Mesenchymal stem cell (in vitro differentiated cells and primary cell): ENCODE measurements around the gene FAHD2A.
"Not testable (repeated sequence)": the region's sequence is repeated elsewhere in the genome, so short reads cannot be mapped to it uniquely, and the experiment has no call there.

Experiments used
- DNase-seq: peaks from one replicate; pipeline ENCODE4 v3.0.0-alpha.2; 2013
- H2AFZ ChIP-seq: one replicate; pipeline ENCODE4 v1.6.1; 2013; ENCODE audit warnings: low read depth, mild to moderate bottlenecking, control low read depth, inconsistent platforms, low read length, moderate library complexity
- H2AK5ac ChIP-seq: 2 replicates; pipeline ENCODE4 v1.6.1; 2013; ENCODE audit warnings: low read length, moderate library complexity, mild to moderate bottlenecking, inconsistent platforms; ENCODE audit not compliant: severe bottlenecking
- H2BK120ac ChIP-seq: one replicate; pipeline ENCODE4 v1.6.1; 2013; ENCODE audit warnings: low read depth, mild to moderate bottlenecking, inconsistent platforms, low read length, moderate library complexity
- H2BK12ac ChIP-seq, 2 experiments: one replicate each; pipeline ENCODE4 v1.6.1; 2013; ENCODE audit warnings: inconsistent platforms in 2 of 2, low read length in 2 of 2, mild to moderate bottlenecking in 2 of 2, moderate library complexity in 2 of 2, control low read depth in 1 of 2
- H2BK15ac ChIP-seq: one replicate; pipeline ENCODE4 v1.6.1; 2013; ENCODE audit warnings: mild to moderate bottlenecking, low read depth, inconsistent platforms; ENCODE audit not compliant: poor library complexity, severe bottlenecking
- H2BK5ac ChIP-seq: 2 replicates; pipeline ENCODE4 v1.6.1; 2013; ENCODE audit warnings: low read depth, mild to moderate bottlenecking, low read length, control low read depth, inconsistent platforms; ENCODE audit not compliant: poor library complexity, severe bottlenecking
- H3K14ac ChIP-seq, 2 experiments: one replicate each; pipeline ENCODE4 v1.6.1; 2013; ENCODE audit warnings: inconsistent platforms in 2 of 2, low read length in 2 of 2, control low read depth in 1 of 2, mild to moderate bottlenecking in 1 of 2, moderate library complexity in 1 of 2
- H3K18ac ChIP-seq, 2 experiments: one replicate each; pipeline ENCODE4 v1.6.1; 2013; ENCODE audit warnings: inconsistent platforms in 2 of 2, low read length in 2 of 2, control low read depth in 1 of 2, low read depth in 1 of 2, mild to moderate bottlenecking in 1 of 2
- H3K23ac ChIP-seq, 2 experiments: one replicate each; pipeline ENCODE4 v1.6.1; 2013; ENCODE audit warnings: inconsistent platforms in 2 of 2, low read length in 2 of 2, mild to moderate bottlenecking in 2 of 2, moderate library complexity in 2 of 2, control low read depth in 1 of 2
- H3K27ac ChIP-seq: 2 replicates; pipeline ENCODE4 v1.5.1; 2013; ENCODE audit warnings: mild to moderate bottlenecking, moderate library complexity, low read length, control low read depth, inconsistent platforms; ENCODE audit not compliant: poor library complexity, severe bottlenecking
- H3K27me3 ChIP-seq, 2 experiments: 2 replicates each; pipeline versions ENCODE4 v1.6.1 to v1.7.0; 2013; ENCODE audit warnings: low read length in 2 of 2, mild to moderate bottlenecking in 2 of 2, moderate library complexity in 2 of 2, control low read depth in 1 of 2, inconsistent platforms in 1 of 2; ENCODE audit not compliant: control insufficient read depth in 1 of 2, insufficient read depth in 1 of 2
- H3K36me3 ChIP-seq, 2 experiments: 2 replicates each; pipeline versions ENCODE4 v1.6.1 to v1.7.0; 2013; ENCODE audit warnings: low read length in 2 of 2, control low read depth in 1 of 2, inconsistent platforms in 1 of 2, low read depth in 1 of 2, mild to moderate bottlenecking in 1 of 2; ENCODE audit not compliant: insufficient read depth in 2 of 2, control insufficient read depth in 1 of 2
- H3K4ac ChIP-seq, 2 experiments: one replicate each; pipeline ENCODE4 v1.6.1; 2013; ENCODE audit warnings: inconsistent platforms in 2 of 2, low read length in 2 of 2, mild to moderate bottlenecking in 2 of 2, moderate library complexity in 2 of 2, control low read depth in 1 of 2, low read depth in 1 of 2
- H3K4me1 ChIP-seq: 2 replicates; pipeline ENCODE4 v1.6.1; 2013; ENCODE audit warnings: low read depth, low read length, control low read depth; ENCODE audit not compliant: control insufficient read depth, insufficient read depth
- H3K4me2 ChIP-seq: 2 replicates; pipeline ENCODE4 v1.6.1; 2013; ENCODE audit warnings: low read length, mild to moderate bottlenecking, inconsistent platforms; ENCODE audit not compliant: poor library complexity, severe bottlenecking
- H3K4me3 ChIP-seq, 2 experiments: 2 replicates each; pipeline versions ENCODE4 v1.5.1 to v1.7.0; 2013; ENCODE audit warnings: low read length in 2 of 2, mild to moderate bottlenecking in 2 of 2, control low read depth in 1 of 2, low read depth in 1 of 2; ENCODE audit not compliant: insufficient read depth in 1 of 2
- H3K79me1 ChIP-seq: replicated peaks from 2 replicates; pipeline ENCODE4 v1.6.1; 2013; ENCODE audit warnings: mild to moderate bottlenecking, control low read depth, low read length, inconsistent platforms; ENCODE audit not compliant: poor library complexity, severe bottlenecking
- H3K9ac ChIP-seq: 2 replicates; pipeline ENCODE4 v1.7.0; 2013; ENCODE audit warnings: mild to moderate bottlenecking, low read length, moderate library complexity
- H3K9me3 ChIP-seq: 2 replicates; pipeline ENCODE4 v1.7.0; 2013; ENCODE audit warnings: mild to moderate bottlenecking, low read length; ENCODE audit not compliant: control insufficient read depth
- H4K8ac ChIP-seq: one replicate; pipeline ENCODE4 v1.6.1; 2013; ENCODE audit warnings: inconsistent platforms, mild to moderate bottlenecking, low read length, moderate library complexity
- H4K91ac ChIP-seq: one replicate; pipeline ENCODE4 v1.6.1; 2013; ENCODE audit warnings: mild to moderate bottlenecking, low read length, inconsistent platforms
- whole genome bisulfite sequencing: methylation state at CpG from one replicate; pipeline ENCODE4 v1.1.7; 2013; ENCODE audit warnings: mixed read lengths; 5-methylcytosine and 5-hydroxymethylcytosine counted together

The FAHD2A gene

DNA sequence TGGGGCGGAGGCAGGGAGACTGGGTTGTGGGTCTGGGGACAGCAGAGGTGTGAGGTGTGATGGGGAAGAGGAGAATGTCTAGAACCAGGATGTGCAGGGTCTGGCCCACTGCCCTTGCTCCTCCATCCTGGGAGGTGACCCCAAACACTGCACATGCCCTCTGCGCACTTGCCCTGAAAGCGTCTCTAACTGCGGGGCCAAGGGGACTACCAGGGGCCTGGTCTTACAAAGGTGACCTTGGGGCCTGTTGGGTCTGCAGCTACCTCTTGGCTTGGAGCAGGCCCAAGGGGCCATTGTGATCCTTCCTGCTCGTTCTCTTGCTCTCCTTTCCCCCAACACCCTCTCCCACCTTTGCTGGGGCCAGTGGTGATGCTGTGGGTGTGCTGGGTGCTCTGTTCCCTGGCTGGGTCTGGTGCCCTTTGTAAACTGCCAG lies 48.0 kb upstream of the FAHD2A start:
- H2BK12ac ChIP-seq, result no peak overlapping the region
- no peak overlapping the region for H2BK15ac ChIP-seq
- H3K23ac ChIP-seq, result no peak overlapping the region
- no peak overlapping the region for H3K9ac ChIP-seq
- H3K27me3 ChIP-seq, result peaks cover 0 to 21% of the 10 kb centered on the region in 2 experiments
- no peak overlapping the region for H2BK120ac ChIP-seq
- no peak overlapping the region for H3K14ac ChIP-seq
- DNase-seq, result no peak
- H3K4me3 ChIP-seq, result no peak overlapping the region
- 82% methylated on average over 5 of the region's 5 CpGs for WGBS
- no peak overlapping the region for H4K8ac ChIP-seq
- no peak overlapping the region for H3K4me2 ChIP-seq
- peaks cover 16% of the 10 kb centered on the region for H3K4me1 ChIP-seq
- H2BK5ac ChIP-seq, result no peak overlapping the region
- H3K4ac ChIP-seq, result no peak overlapping the region
- H3K27ac ChIP-seq, result no peak overlapping the region
- peaks cover 6% of the 10 kb centered on the region for H3K9me3 ChIP-seq
- H4K91ac ChIP-seq, result no peak overlapping the region
- H3K79me1 ChIP-seq, result peaks cover 23% of the 10 kb centered on the region
- H2AK5ac ChIP-seq, result no peak overlapping the region
- peaks cover 0 to 44% of the 10 kb centered on the region in 2 experiments for H3K36me3 ChIP-seq
- no peak overlapping the region for H2AFZ ChIP-seq
- H3K18ac ChIP-seq, result no peak overlapping the region

DNA sequence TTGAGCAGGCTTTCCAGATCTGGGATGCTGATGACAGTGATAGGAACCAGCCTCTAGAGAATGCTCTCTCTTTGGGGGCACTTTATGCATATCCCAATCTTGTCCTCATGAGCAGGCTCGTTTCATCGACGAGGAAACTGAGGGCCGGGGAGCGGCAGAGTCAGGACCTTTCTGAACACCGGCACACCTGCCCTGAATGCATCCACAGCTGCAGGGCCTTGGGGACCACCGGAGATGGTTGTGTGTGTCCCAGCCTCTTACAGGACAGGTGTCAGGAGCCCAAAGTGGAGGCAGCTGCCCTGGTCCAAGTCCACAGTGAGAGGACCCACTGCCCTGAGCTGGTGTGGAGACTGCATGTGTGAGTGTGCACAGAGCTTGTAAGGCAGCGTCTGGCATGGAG lies 47.6 kb upstream of the FAHD2A start:
- no peak overlapping the region for H2BK15ac ChIP-seq
- no peak overlapping the region for H4K8ac ChIP-seq
- no peak for DNase-seq
- no peak overlapping the region for H4K91ac ChIP-seq
- H3K18ac ChIP-seq, result no peak overlapping the region
- WGBS, result 85% methylated on average over 7 of the region's 8 CpGs
- no peak overlapping the region for H2AFZ ChIP-seq
- H3K4me3 ChIP-seq, result no peak overlapping the region
- H3K9ac ChIP-seq, result no peak overlapping the region
- H3K14ac ChIP-seq, result no peak overlapping the region
- peaks cover 22% of the 10 kb centered on the region for H3K79me1 ChIP-seq
- H3K4me2 ChIP-seq, result no peak overlapping the region
- peaks cover 0 to 47% of the 10 kb centered on the region in 2 experiments for H3K36me3 ChIP-seq
- no peak overlapping the region for H2BK120ac ChIP-seq
- H3K27ac ChIP-seq, result no peak overlapping the region
- no peak overlapping the region for H3K23ac ChIP-seq
- H2AK5ac ChIP-seq, result no peak overlapping the region
- no peak overlapping the region for H2BK12ac ChIP-seq
- H3K4me1 ChIP-seq, result peaks cover 16% of the 10 kb centered on the region
- H3K4ac ChIP-seq, result no peak overlapping the region
- peaks cover 6% of the 10 kb centered on the region for H3K9me3 ChIP-seq
- H3K27me3 ChIP-seq, result peaks cover 0 to 17% of the 10 kb centered on the region in 2 experiments
- no peak overlapping the region for H2BK5ac ChIP-seq

DNA sequence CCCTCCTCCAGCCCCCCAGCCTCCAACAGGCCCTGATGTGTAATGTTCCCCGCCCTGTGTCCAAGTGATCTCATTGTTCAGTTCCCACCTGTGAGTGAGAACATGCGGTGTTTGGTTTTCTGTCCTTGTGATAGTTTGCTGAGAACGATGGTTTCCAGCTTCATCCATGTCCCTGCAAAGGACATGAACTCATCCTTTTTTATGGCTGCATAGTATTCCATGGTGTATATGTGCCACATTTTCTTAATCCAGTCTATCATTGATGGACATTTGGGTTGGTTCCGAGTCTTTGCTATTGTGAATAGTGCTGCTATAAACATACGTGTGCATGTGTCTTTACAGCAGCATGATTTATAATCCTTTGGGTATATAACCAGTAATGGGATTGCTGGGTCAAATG lies 47.0 kb upstream of the FAHD2A start:
- not testable (repeated sequence) for H4K91ac ChIP-seq, H3K14ac ChIP-seq, H3K4me2 ChIP-seq, H3K9me3 ChIP-seq, H3K9ac ChIP-seq, H3K18ac ChIP-seq, H3K4me3 ChIP-seq, H2AFZ ChIP-seq, H2BK5ac ChIP-seq, H2AK5ac ChIP-seq, H3K27ac ChIP-seq, H4K8ac ChIP-seq, H2BK12ac ChIP-seq, H3K23ac ChIP-seq, H2BK120ac ChIP-seq, H3K4ac ChIP-seq, DNase-seq, H2BK15ac ChIP-seq
- Histone ChIP-seq H3K79me1 (peaks cover 18% of the 10 kb centered on the region), H3K4me1 (peaks cover 15% of the 10 kb centered on the region), H3K27me3 (peaks cover 0 to 17% of the 10 kb centered on the region in 2 experiments), H3K36me3 (peaks cover 0 to 44% of the 10 kb centered on the region in 2 experiments)
- WGBS, result 71% methylated on average over 1 of the region's 5 CpGs

DNA sequence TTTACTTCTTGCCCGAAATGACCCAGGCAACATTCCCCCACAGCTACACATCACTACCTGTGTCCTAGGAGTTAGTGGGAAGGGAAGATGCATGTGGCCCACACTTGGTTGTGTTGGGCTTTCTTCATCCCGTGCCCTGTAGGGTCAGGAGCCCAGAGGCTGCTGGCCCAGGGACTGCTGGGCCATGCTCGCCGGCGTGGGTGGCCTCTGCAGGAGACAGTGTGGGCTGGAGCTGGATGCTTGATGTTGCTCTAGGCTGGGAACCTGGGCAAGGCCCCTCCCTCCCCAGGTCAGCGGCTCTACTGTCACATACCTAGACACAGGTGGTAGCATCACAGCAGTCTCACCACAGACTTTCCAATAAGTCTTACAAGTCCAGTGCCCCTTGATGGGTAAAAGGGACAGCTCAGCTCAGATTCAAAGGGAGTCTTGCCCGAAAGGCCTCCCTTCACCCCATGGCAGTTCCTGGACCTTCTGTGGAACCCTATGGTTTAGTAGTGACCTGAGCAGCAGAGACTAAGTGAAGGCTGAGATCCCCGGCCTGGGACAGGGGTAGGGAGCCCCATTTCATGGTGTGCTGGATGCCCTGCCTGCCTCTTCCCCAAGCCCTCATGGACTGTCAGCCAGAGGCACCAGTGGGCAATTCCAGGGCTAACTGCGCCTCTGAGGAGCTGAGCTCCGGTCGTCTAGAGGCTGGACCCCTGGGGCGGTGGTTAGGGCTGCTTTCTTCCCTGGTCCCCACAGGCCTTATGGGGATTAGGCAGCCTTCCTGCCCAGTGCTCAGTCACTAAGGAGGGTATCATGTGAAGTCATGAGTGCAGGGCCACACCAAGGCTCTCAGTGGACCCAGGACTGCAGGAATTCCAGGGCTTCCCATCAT lies 45.4 kb upstream of the FAHD2A start:
- H3K4ac ChIP-seq, result no peak overlapping the region
- no peak overlapping the region for H3K18ac ChIP-seq
- H2BK12ac ChIP-seq, result no peak overlapping the region
- H3K14ac ChIP-seq, result no peak overlapping the region
- no peak overlapping the region for H3K23ac ChIP-seq
- H3K79me1 ChIP-seq, result peaks cover 21% of the 10 kb centered on the region
- DNase-seq, result no peak
- peaks cover 0 to 40% of the 10 kb centered on the region in 2 experiments for H3K36me3 ChIP-seq
- WGBS, result 82% methylated on average over 11 of the region's 12 CpGs
- H2BK15ac ChIP-seq, result no peak overlapping the region
- H2BK5ac ChIP-seq, result no peak overlapping the region
- no peak overlapping the region for H3K9ac ChIP-seq
- H2AK5ac ChIP-seq, result no peak overlapping the region
- no peak overlapping the region for H2BK120ac ChIP-seq
- H3K4me1 ChIP-seq, result peaks cover 15% of the 10 kb centered on the region
- no peak overlapping the region for H3K27ac ChIP-seq
- no peak overlapping the region for H3K4me2 ChIP-seq
- H2AFZ ChIP-seq, result no peak overlapping the region
- no peak overlapping the region for H4K91ac ChIP-seq
- H3K9me3 ChIP-seq, result peaks cover 6% of the 10 kb centered on the region
- H3K4me3 ChIP-seq, result no peak overlapping the region
- peaks cover 0 to 28% of the 10 kb centered on the region in 2 experiments for H3K27me3 ChIP-seq
- H4K8ac ChIP-seq, result no peak overlapping the region
